ENCODE data around the gene PGRMC2. TPM values are rescaled to one million over a fixed set of nuclear protein-coding genes. Genes with fewer than 3 reads are reported as not detected.

The PGRMC2 gene
- total RNA-seq, 3 donors from 2014 or later: 75.3 to 91.5 (median 81.6) TPM

GRCh38 chr4:128329638-128330037 is 42.0 kb upstream of the PGRMC2 start:
- Histone ChIP-seq H3K4me1 (ENCODE audit: low read depth) (no peaks in the 10 kb centered on the region), H3K4me3 (no peak overlapping the region), H3K9me3 (no peaks in the 10 kb centered on the region), H3K36me3 (ENCODE audit: low read depth) (no peaks in the 10 kb centered on the region)
- DNase-seq (no peak), ATAC-seq (no peak)
- intact Hi-C loops (cut with DNase I, micrococcal nuclease): no loop called here
- TF ChIP-seq CTCF (IDR thresholded peaks at IDR 0.05): no peak

- ATAC-seq: no peak
- no peak for TF ChIP-seq CTCF (IDR thresholded peaks at IDR 0.05)
- H3K9me3 ChIP-seq: no peaks in the 10 kb centered on the region
- H3K4me1 ChIP-seq (ENCODE audit: low read depth): no peaks in the 10 kb centered on the region
- no peaks in the 10 kb centered on the region for H3K36me3 ChIP-seq (ENCODE audit: low read depth)
- no peak overlapping the region for H3K4me3 ChIP-seq
- intact Hi-C loops (cut with DNase I, micrococcal nuclease): no loop called here
- DNase-seq: no peak
Measured at GRCh38 chr4:128328106-128328505, 40.5 kb upstream of the PGRMC2 start.

GRCh38 chr4:128323401-128323800 is 35.8 kb upstream of the PGRMC2 start:
- no peak for DNase-seq
- no peak for TF ChIP-seq CTCF (IDR thresholded peaks at IDR 0.05)

GRCh38 chr4:128322986-128323385 is 35.4 kb upstream of the PGRMC2 start:
- intact Hi-C loops (cut with DNase I, micrococcal nuclease): no loop called here
- Histone ChIP-seq H3K4me3 (no peak overlapping the region), H3K4me1 (ENCODE audit: low read depth) (no peaks in the 10 kb centered on the region), H3K36me3 (ENCODE audit: low read depth) (no peaks in the 10 kb centered on the region), H3K9me3 (no peaks in the 10 kb centered on the region)
- ATAC-seq (no peak), DNase-seq (no peak)
- TF ChIP-seq CTCF (IDR thresholded peaks at IDR 0.05): no peak

More at GRCh38 chr4:128323401-128323800, 35.8 kb upstream of the PGRMC2 start:
- Histone ChIP-seq H3K36me3 (ENCODE audit: low read depth) (no peaks in the 10 kb centered on the region), H3K4me1 (ENCODE audit: low read depth) (no peaks in the 10 kb centered on the region), H3K9me3 (no peaks in the 10 kb centered on the region), H3K4me3 (no peak overlapping the region)
- intact Hi-C loops (cut with DNase I, micrococcal nuclease): no loop called here
- ATAC-seq: no peak

GRCh38 chr4:128322311-128322710 is 34.7 kb upstream of the PGRMC2 start:
- DNase-seq: no peak
- Histone ChIP-seq H3K36me3 (ENCODE audit: low read depth) (no peaks in the 10 kb centered on the region), H3K9me3 (no peaks in the 10 kb centered on the region), H3K4me1 (ENCODE audit: low read depth) (no peaks in the 10 kb centered on the region), H3K4me3 (no peak overlapping the region)
- intact Hi-C loops (cut with DNase I, micrococcal nuclease): no loop called here
- ATAC-seq: no peak
- no peak for TF ChIP-seq CTCF (IDR thresholded peaks at IDR 0.05)

GRCh38 chr4:128320656-128321055 is 33.0 kb upstream of the PGRMC2 start:
- ATAC-seq (no peak), DNase-seq (no peak)
- TF ChIP-seq CTCF (IDR thresholded peaks at IDR 0.05): no peak
- Histone ChIP-seq H3K9me3 (no peaks in the 10 kb centered on the region), H3K4me1 (ENCODE audit: low read depth) (no peaks in the 10 kb centered on the region), H3K36me3 (ENCODE audit: low read depth) (no peaks in the 10 kb centered on the region), H3K4me3 (no peak overlapping the region)
- intact Hi-C loops (cut with DNase I, micrococcal nuclease): no loop called here

All from mucosa of descending colon (tissue), 3 donors.